ENCODE measurements around the gene ZNF823. TPM values are rescaled to one million over a fixed set of nuclear protein-coding genes. Genes with fewer than 3 reads are reported as not detected.

Gene ZNF823
- total RNA-seq, 1 donor from 2014 or later = 6.1 TPM

- TF ChIP-seq, protein P1, sequence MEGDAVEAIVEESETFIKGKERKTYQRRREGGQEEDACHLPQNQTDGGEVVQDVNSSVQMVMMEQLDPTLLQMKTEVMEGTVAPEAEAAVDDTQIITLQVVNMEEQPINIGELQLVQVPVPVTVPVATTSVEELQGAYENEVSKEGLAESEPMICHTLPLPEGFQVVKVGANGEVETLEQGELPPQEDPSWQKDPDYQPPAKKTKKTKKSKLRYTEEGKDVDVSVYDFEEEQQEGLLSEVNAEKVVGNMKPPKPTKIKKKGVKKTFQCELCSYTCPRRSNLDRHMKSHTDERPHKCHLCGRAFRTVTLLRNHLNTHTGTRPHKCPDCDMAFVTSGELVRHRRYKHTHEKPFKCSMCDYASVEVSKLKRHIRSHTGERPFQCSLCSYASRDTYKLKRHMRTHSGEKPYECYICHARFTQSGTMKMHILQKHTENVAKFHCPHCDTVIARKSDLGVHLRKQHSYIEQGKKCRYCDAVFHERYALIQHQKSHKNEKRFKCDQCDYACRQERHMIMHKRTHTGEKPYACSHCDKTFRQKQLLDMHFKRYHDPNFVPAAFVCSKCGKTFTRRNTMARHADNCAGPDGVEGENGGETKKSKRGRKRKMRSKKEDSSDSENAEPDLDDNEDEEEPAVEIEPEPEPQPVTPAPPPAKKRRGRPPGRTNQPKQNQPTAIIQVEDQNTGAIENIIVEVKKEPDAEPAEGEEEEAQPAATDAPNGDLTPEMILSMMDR (IDR thresholded peaks at IDR 0.05; ENCODE audit: insufficient read depth, low read length, severe bottlenecking) = no peak
- H3K27me3 ChIP-seq (ENCODE audit: control insufficient read depth, insufficient read depth, low read length) = no peaks in the 10 kb centered on the region
- peak overlapping the region; percentile 67 for H3K4me3 ChIP-seq (ENCODE audit: low read depth, low read length)
- no peaks in the 10 kb centered on the region for H3K36me3 ChIP-seq (ENCODE audit: control insufficient read depth, insufficient read depth, low read length)
- no peak for FAIRE-seq
- DNase-seq (ENCODE audit: low read depth) = peak; percentile 62
Measured at GRCh38 chr19:11693505-11694499, 44.9 kb downstream of the ZNF823 start.

GRCh38 chr19:11692127-11692790 lies 46.5 kb downstream of the ZNF823 start:
- H3K4me3 ChIP-seq (ENCODE audit: low read depth, low read length) = no peak overlapping the region
- no peak for DNase-seq (ENCODE audit: low read depth)
- FAIRE-seq = no peak
- no peaks in the 10 kb centered on the region for H3K27me3 ChIP-seq (ENCODE audit: control insufficient read depth, insufficient read depth, low read length)
- no peaks in the 10 kb centered on the region for H3K36me3 ChIP-seq (ENCODE audit: control insufficient read depth, insufficient read depth, low read length)
- TF ChIP-seq, protein P1 (IDR thresholded peaks at IDR 0.05; ENCODE audit: insufficient read depth, low read length, severe bottlenecking) = no peak

DNA sequence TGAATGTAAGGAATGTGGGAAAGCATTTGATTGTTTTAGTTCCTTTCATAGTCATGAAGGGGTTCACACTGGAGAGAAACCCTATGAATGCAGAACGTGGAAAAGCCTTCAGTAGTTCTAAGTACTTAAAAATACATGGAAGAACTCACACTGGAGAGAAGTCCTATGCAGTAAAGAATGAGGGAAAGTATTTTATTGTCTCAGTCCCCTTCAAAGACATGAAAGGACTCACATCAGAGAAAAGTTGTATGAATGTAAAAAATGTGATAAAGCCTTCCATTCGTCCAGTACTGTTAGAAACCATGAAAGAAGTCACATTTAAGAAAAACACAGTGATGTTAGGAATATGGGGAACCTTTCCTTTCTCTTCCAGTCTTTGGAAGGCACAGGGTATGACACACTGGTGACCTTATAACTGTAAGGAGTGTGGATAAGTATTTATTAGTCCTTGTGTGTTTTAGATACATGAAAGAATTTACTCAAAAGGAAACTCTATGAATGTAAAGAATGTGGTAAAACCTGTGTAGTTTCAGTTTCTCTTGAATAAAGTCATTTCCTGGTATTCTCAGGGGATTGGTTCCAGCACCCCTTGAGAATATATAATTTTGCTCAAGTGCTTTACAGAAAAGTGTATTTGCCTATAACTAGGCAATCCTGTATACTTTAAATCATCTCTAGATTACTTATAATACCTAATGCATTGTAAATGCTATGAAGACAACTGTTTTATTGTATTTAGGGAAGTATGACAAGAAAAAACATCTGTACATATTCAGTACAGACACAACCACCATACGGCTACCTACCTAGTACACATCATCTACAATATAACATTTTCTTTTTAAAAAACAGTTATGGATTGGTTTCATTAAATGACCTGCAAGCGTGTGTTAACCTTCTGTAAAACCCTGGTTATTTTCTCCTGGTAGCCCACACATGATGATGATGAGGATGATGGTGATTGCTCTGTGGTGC lies 52.8 kb downstream of the ZNF823 start:
- TF ChIP-seq, protein P1 (IDR thresholded peaks at IDR 0.05; ENCODE audit: insufficient read depth, low read length, severe bottlenecking) = no peak
- H3K27me3 ChIP-seq (ENCODE audit: control insufficient read depth, insufficient read depth, low read length) = no peaks in the 10 kb centered on the region
- FAIRE-seq (no peak), DNase-seq (ENCODE audit: low read depth) (no peak)
- no peaks in the 10 kb centered on the region for H3K36me3 ChIP-seq (ENCODE audit: control insufficient read depth, insufficient read depth, low read length)
- H3K4me3 ChIP-seq (ENCODE audit: low read depth, low read length) = no peak overlapping the region

GRCh38 chr19:11684987-11685675 lies 53.6 kb downstream of the ZNF823 start:
- no peak overlapping the region for H3K4me3 ChIP-seq (ENCODE audit: low read depth, low read length)
- H3K27me3 ChIP-seq (ENCODE audit: control insufficient read depth, insufficient read depth, low read length) = no peaks in the 10 kb centered on the region
- FAIRE-seq = no peak
- TF ChIP-seq, protein P1 (IDR thresholded peaks at IDR 0.05; ENCODE audit: insufficient read depth, low read length, severe bottlenecking) = no peak
- no peak for DNase-seq (ENCODE audit: low read depth)
- no peaks in the 10 kb centered on the region for H3K36me3 ChIP-seq (ENCODE audit: control insufficient read depth, insufficient read depth, low read length)
